Ammon's horn (tissue), 1 donor: ENCODE data around the gene ADD2.
"Not testable (repeated sequence)": the region's sequence is repeated elsewhere in the genome, so short reads cannot be mapped to it uniquely, and the experiment has no call there.

ENCODE experiments used
- DNase-seq: peaks from one replicate; pipeline ENCODE4 v3.0.0-alpha.2; 2016; ENCODE audit warnings: low spot score

ADD2 gene

DNA sequence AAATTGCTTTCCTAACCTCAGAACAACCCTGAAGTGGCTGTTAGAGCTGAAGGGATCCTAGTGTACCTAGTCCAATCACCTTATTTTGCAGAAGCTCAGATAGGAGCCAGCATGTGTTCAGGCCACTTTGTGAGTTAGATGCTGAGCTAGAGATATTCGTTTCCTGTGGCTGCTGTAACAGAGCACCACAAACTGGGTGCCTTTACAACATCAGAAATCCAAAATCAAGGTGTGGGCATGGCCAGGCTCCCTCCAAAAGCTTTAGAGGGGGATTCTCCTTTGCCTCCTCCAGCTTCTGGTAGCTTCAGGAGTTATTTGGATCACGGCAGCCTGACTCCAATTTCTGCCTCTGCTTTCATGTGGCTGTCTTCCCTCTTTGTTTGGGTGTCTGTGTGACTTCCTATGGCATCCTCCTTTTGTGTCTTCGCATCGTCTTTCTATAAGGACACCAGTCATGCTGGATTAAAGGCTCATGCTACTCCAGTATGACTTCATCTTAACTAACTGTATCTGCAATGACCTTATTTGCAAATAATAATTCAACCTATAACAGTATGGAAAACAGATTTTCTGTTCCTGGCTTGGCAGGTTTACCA lies 128.1 kb downstream of the ADD2 start:
- DNase-seq = no peak

- no peak for DNase-seq
Measured at GRCh38 chr2:70638561-70638960, 129.4 kb downstream of the ADD2 start.

DNA sequence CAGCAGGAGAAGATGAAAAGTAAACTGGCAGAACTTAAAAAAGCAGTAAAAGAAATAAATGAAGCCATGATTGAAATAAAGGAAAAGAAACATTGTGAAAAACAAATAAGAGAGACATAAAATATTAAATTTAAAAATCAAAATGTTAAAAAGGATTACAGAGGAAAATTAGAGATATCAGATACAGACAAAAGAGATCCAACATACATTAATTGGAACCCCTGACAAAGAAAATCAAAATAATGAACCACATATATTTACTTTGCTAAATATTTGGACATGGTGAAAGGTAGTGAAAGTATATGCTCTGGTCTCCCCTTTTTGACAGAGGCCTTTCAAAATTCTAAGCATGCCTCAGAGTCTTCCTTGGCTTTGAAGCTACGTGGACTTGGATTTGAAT lies 134.5 kb downstream of the ADD2 start:
- no peak for DNase-seq

DNA sequence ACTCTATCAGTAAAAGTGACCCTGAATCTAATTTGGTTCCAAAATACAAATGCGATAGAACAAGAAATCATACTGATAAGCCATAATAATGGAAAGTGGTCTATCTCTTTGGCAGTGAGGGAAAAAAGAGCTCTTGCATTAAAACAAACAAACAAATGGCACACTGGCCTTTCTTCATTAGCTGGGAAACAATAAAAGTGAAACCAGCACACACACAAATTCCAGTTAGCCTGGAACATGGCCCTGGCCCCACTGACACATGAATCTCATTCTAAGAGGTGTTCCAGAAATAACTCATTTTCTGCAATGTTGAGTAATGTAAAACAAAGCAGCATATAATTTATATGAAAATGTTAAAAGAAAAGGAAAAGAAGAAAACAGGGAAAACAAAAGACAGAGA lies 135.0 kb downstream of the ADD2 start:
- no peak for DNase-seq

DNA sequence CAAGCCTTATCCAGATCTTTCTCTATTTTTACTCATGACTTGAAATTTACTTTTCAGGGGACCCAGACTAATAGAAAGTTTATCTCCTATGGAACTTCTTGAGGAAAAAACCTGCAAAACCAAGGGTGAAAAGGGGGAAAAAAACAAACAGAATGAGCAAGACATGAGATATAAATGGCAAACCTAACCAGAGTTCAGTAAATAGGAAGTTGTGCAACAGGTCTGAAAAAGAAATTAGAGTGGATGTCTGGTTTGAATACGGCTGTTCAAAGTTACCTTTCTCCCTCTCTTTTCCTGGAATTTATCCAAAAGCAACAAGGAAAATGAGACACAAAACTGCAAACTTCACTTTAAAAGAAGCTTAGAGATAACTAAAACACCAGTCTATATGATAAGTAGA lies 135.6 kb downstream of the ADD2 start:
- no peak for DNase-seq

GRCh38 chr2:70630761-70631160 lies 137.2 kb downstream of the ADD2 start:
- DNase-seq = no peak

- no peak for DNase-seq
Measured at GRCh38 chr2:70627211-70627898, 140.6 kb downstream of the ADD2 start.

GRCh38 chr2:70626254-70626990 lies 141.6 kb downstream of the ADD2 start:
- DNase-seq = no peak

DNA sequence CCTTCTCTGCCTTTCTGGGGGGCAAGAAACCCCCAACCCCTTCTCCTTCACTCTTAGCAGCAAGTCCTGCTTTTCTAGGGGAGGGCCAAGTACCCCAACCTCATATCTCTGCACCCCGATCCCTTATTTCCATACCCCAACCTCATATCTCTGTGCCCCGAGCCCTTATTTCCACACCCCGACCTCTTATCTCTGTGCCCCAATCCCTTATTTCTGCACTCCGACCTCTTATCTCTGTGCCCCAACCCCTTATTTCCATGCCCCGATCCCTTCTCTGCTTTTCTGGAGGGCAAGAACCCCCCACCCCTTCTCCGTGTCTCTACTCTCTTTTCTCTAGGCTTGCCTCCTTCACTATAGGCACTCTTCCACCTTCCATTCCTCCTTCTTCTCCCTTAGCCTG lies 146.5 kb downstream of the ADD2 start:
- not testable (repeated sequence) for DNase-seq

GRCh38 chr2:70620020-70620419 lies 148.0 kb downstream of the ADD2 start:
- DNase-seq = no peak

DNA sequence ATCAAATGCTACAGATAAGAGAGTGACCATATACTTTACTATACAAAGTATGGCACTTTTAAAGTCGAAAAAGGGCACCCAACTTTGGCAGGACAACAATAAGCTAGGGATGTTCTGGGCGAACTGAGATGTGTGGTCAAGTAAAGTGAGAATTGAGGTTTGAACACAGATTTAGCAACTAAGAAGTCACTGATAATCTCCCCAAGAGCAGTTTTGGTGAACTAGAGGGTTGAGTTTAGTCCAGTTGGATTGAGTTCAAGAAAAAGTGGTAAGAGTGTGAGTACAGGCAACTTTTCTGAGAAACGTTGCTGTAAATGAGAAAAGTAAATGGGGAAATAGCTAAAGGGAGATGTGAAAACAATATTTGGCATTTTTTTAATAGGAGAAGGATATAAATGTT lies 148.8 kb downstream of the ADD2 start:
- no peak for DNase-seq

DNA sequence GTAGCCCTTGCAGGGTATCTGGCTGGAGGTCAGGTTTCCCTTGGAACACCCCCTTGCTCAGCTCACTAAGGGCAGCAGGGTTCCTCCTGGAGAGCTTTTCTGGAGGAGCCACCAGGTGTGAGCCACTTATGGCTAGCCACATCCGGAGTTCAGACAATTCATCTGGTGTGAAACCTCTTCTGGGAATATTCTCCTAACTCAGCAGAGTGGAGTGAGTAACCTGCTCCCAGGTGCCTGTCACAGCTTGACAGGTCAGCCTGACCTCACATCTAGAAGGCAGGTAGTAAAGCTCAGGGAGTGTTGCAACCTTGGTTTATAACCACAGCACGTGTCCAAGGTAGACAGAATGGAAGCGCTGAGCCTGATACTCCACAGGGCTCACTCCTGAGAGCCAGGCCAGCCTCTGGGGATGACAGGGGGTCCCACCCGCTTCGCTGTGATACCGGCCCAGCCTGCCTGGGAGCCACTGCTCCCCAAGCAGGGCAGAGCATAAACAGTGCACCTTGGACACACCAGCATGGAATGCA lies 151.8 kb downstream of the ADD2 start:
- DNase-seq = no peak

DNA sequence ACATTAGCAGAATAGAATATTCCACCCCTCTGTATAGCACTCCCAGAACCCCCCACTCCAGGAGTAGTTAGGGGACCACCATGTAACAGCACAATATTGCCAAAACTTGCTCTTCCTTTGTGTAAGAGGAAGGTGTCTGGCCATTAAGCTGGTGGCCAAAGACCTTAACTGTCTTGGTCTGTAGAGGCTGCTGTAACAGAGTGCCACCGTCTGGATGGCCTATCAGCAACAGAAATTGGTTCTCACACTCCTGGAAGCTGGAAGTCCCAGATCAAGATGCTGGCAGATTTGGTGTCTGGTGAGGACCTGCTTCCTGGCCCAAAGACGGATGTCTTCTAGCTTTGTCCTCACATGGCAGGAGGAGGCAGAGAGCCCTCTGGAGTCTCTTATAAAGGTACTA lies 152.8 kb downstream of the ADD2 start:
- peak; percentile 55 for DNase-seq

DNA sequence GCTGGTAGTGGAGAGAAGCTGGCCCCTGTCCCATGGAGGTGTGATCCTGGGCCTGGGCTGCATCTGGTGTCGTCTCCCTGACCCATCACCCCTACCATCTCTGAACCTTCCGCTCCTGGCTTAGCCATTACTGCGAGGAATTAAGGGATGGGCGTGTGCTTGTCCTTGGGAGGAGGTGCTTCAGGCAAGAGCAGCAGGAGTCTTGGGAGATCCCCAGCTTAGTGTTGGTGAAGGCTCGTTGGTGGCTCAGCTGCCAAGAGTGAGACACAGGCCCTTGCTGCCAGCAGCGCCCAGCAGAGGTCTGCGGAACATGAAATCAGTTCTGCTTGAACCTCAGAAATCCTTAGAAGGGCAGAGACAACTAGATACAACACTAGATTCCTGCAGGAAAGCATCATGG lies 154.5 kb downstream of the ADD2 start:
- DNase-seq = no peak

GRCh38 chr2:70612574-70612973 lies 155.4 kb downstream of the ADD2 start:
- DNase-seq = no peak

DNA sequence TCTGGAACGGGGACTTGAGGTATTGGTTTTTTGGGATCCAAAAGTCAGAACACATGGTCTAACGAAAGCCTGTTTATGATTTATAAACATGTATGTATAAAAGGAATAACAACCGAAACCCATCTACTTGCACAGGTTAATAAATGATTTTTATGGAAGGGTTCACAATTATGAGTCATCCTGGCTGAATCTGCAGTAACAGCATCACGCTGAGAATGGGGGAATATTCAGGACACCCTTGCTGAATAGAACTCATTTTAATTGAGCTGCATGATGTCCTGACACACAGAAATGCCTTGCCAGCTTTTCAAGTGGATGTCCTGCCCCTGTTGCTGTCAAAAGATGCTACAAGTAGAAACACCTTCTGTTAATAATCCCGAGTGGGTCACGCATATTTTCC lies 159.6 kb downstream of the ADD2 start:
- no peak for DNase-seq

DNA sequence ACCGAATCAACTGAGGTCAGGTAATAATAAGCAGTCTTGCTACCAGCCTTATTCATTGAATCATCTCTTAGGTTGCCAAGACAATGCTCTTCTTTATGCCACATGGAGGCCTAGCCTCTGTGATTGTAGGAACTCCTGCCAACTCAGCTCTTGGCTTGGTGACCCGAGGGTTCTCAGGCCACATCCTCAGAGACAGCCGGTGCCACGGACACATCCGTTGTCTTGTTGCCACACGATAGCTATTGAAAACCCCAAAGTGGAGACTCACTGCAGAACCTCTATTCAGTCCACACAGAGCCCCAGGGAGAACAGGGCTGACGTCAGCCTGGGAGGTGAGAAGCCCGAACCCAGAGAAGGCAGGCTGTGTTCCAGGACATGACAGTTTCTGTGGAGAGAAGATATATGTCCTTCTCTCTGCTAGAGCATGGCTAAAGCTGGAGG lies 160.9 kb downstream of the ADD2 start:
- DNase-seq = peak; percentile 40
